Naive thymus-derived CD8-positive, alpha-beta T cell (primary cell): ENCODE measurements around the gene RPRD2. TPM values are rescaled to one million over a fixed set of nuclear protein-coding genes. Genes with fewer than 3 reads are reported as not detected.
"Not testable (repeated sequence)": the region's sequence is repeated elsewhere in the genome, so short reads cannot be mapped to it uniquely, and the experiment has no call there.

Experiments
- ATAC-seq, 2 donors: fragments of 150-1000 bp; cut with Tn5 transposase in 1 of 2; sonication (Bioruptor Pico), chemical (Tn5 transposase) in 1 of 2; 1 replicate in 1 of 2; 2 replicates in 1 of 2; pipeline ENCODE4 v1.10.0; 2021; ENCODE audit warnings: mild to moderate bottlenecking in 2 of 2, moderate library complexity in 2 of 2
- POLR2A ChIA-PET: fragments of 350-600 bp; sonication (Branson Sonifier 250); formaldehyde crosslinking; loops from one replicate; lab custom pipeline; 2021; ENCODE audit warnings: antibody characterized with exemption; lab: Charles Lee
- DNase-seq, 10 donors: peaks; one replicate each; pipeline versions ENCODE4 v3.0.0 to v3.0.0-alpha.2; 2020 to 2022
- H3K27ac Mint-ChIP-seq, 10 donors: one replicate each; pipeline ENCODE4 v1.8.0; 2020 to 2022; ENCODE audit warnings: mild to moderate bottlenecking in 10 of 10, mixed read lengths in 10 of 10, moderate library complexity in 4 of 10, inconsistent platforms in 1 of 10
- H3K27me3 Mint-ChIP-seq, 5 donors: one replicate each; pipeline ENCODE4 v1.8.0; 2021 to 2022; ENCODE audit warnings: mixed read lengths in 5 of 5
- H3K36me3 Mint-ChIP-seq, 3 donors: one replicate each; pipeline ENCODE4 v1.8.0; 2020 to 2022; ENCODE audit warnings: mixed read lengths in 3 of 3, mild to moderate bottlenecking in 2 of 3, inconsistent platforms in 1 of 3
- H3K4me1 Mint-ChIP-seq, 4 donors: one replicate each; pipeline ENCODE4 v1.8.0; 2021 to 2022; ENCODE audit warnings: mixed read lengths in 4 of 4
- H3K4me3 Mint-ChIP-seq, 10 donors: one replicate each; pipeline ENCODE4 v1.8.0; 2020 to 2022; ENCODE audit warnings: mild to moderate bottlenecking in 10 of 10, mixed read lengths in 10 of 10, moderate library complexity in 6 of 10, inconsistent platforms in 1 of 10
- H3K9me3 Mint-ChIP-seq, 9 donors: one replicate each; pipeline ENCODE4 v1.8.0; 2020 to 2022; ENCODE audit warnings: mixed read lengths in 9 of 9, mild to moderate bottlenecking in 3 of 9, inconsistent platforms in 1 of 9, moderate library complexity in 1 of 9
- polyA plus RNA-seq, 3 donors: library from polyadenylated mRNA; unstranded; fragments of 300-500 nt; fragmentation: Illumina TruSeq; gene quantifications; one replicate each; pipeline ENCODE4 v1.2.3, GENCODE V29; 2021
- total RNA-seq, 8 experiments: library from RNA in 2 of 8; stranded (reverse) in 2 of 8; gene quantifications; one replicate each; pipeline ENCODE4 v1.2.3 and lab custom pipeline; 2021 to 2026

RPRD2 gene
- total RNA-seq (10 to 100 TPM; 64.1 to 65.1 TPM), polyA plus RNA-seq (10 to 100 TPM; 22.5 to 40.5 (median 31.6) TPM), total RNA-seq (lab: John Stamatoyannopoulos, UW) (22.4 to 77.8 (median 67.0) reads per million in 6 experiments)

- ATAC-seq = peak; percentile 89 to 92
- Mint-ChIP-seq H3K36me3 (peaks cover 0 to 6% (median 0%) of the 10 kb centered on the region in 3 donors), H3K27me3 (no peaks in the 10 kb centered on the region), H3K9me3 (no peaks in the 10 kb centered on the region), H3K4me1 (peaks cover 16 to 34% (median 31%) of the 10 kb centered on the region in 4 donors), H3K27ac (peak within 1 kb of the TSS; percentile 95 to 100 (median 98)), H3K4me3 (peak within 1 kb of the TSS; percentile 86 to 100 (median 98))
- POLR2A ChIA-PET = interaction anchor here (0.6 to 3.4 kb wide), 51 partner anchors 8 to 794 kb away, joined by 3 to 39 read pairs (median 5); partner anchors contain the start of genes ANP32E, APH1A, CDC42SE1 and CIART
- DNase-seq = peak; percentile 94 to 100 (median 100)
These were observed at the start of gene RPRD2 for GRCh38 chr1:150363426-150364230. Gene RPRD2 (plus strand): TSS chr1:150364147. CDS start chr1:150364715, 568 bp downstream.

DNA sequence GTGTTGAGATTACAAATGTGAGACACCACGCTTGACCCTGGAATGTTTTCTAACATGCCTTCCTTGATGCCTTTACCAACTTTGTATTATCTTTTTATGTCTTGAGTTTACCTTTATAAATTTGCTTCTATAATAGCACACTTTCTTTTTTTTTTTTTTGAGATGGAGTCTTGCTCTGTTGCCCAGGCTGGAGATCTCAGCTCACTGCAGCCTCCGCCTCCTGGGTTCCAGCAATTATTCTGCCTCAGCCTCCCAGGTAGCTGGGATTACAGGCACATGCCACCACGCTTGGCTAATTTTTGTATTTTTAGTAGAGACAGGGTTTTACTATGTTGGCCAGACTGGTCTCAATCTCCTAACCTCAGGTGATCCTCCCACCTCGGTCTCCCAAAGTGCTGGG lies 49.3 kb upstream of the RPRD2 start:
- peak overlapping the region in 1 of 10 donors; percentile 49 for H3K27ac Mint-ChIP-seq
- not testable (repeated sequence) for H3K36me3 Mint-ChIP-seq, H3K4me3 Mint-ChIP-seq, ATAC-seq, DNase-seq, H3K9me3 Mint-ChIP-seq, H3K4me1 Mint-ChIP-seq, H3K27me3 Mint-ChIP-seq
- POLR2A ChIA-PET = interaction anchor here (0.6 to 0.8 kb wide), 2 partner anchors 10 to 16 kb away, joined by 3 read pairs; no protein-coding TSS in a partner anchor

DNA sequence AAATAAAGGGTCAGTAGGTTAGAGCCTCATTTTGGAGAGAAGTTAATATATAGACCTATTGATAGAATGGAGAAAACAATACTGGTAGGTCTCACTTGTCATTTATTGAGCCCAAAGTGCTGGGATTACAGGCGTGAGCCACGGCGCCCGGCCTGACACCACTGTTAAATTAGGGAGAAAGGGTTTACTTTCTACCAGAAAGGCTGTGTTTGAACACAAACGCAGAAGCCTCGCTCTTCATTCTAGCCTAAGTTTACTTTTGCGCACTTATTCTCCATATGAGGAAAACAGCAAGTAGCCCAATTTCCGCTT lies 43.3 kb upstream of the RPRD2 start:
- ATAC-seq = no peak
- Mint-ChIP-seq H3K36me3 (peaks cover 0 to 21% (median 4%) of the 10 kb centered on the region in 3 donors), H3K4me1 (peaks cover 8 to 37% (median 30%) of the 10 kb centered on the region in 4 donors), H3K27ac (peak overlapping the region; percentile 97 to 100 (median 98)), H3K4me3 (peak overlapping the region; percentile 93 to 100 (median 98)), H3K9me3 (no peaks in the 10 kb centered on the region), H3K27me3 (no peaks in the 10 kb centered on the region)
- DNase-seq = no peak
- POLR2A ChIA-PET = interaction anchor here (1.5 to 4.3 kb wide), 2 partner anchors 43 to 433 kb away, joined by 3 to 39 read pairs; partner anchors contain the start of gene RPRD2

GRCh38 chr1:150321826-150322166 lies 42.2 kb upstream of the RPRD2 start:
- ATAC-seq = peak in 1 of 2 donors; percentile 7

GRCh38 chr1:150322310-150322709 lies 41.6 kb upstream of the RPRD2 start:
- H3K4me3 Mint-ChIP-seq = peak overlapping the region; percentile 93 to 100 (median 98)
- no peak for DNase-seq
- peak overlapping the region; percentile 97 to 100 (median 98) for H3K27ac Mint-ChIP-seq
- H3K4me1 Mint-ChIP-seq = peaks cover 10 to 48% (median 42%) of the 10 kb centered on the region in 4 donors
- H3K9me3 Mint-ChIP-seq = no peaks in the 10 kb centered on the region
- ATAC-seq = no peak
- peaks cover 0 to 38% (median 8%) of the 10 kb centered on the region in 3 donors for H3K36me3 Mint-ChIP-seq
- POLR2A ChIA-PET = interaction anchor here (0.6 to 4.3 kb wide), 5 partner anchors 41 to 92 kb away, joined by 3 to 39 read pairs (median 6); partner anchors contain the start of gene RPRD2
- no peaks in the 10 kb centered on the region for H3K27me3 Mint-ChIP-seq

More at GRCh38 chr1:150321826-150322166, 42.2 kb upstream of the RPRD2 start:
- Mint-ChIP-seq H3K27me3 (no peaks in the 10 kb centered on the region), H3K4me1 (peaks cover 10 to 48% (median 41%) of the 10 kb centered on the region in 4 donors), H3K9me3 (no peaks in the 10 kb centered on the region), H3K36me3 (peaks cover 0 to 33% (median 8%) of the 10 kb centered on the region in 3 donors), H3K4me3 (peak overlapping the region; percentile 93 to 100 (median 98)), H3K27ac (peak overlapping the region; percentile 97 to 100 (median 98))
- POLR2A ChIA-PET = interaction anchor here (1.5 to 4.3 kb wide), 2 partner anchors 42 to 434 kb away, joined by 3 to 39 read pairs; partner anchors contain the start of gene RPRD2
- peak in 4 of 10 donors; percentile 5 to 30 (median 14) for DNase-seq

DNA sequence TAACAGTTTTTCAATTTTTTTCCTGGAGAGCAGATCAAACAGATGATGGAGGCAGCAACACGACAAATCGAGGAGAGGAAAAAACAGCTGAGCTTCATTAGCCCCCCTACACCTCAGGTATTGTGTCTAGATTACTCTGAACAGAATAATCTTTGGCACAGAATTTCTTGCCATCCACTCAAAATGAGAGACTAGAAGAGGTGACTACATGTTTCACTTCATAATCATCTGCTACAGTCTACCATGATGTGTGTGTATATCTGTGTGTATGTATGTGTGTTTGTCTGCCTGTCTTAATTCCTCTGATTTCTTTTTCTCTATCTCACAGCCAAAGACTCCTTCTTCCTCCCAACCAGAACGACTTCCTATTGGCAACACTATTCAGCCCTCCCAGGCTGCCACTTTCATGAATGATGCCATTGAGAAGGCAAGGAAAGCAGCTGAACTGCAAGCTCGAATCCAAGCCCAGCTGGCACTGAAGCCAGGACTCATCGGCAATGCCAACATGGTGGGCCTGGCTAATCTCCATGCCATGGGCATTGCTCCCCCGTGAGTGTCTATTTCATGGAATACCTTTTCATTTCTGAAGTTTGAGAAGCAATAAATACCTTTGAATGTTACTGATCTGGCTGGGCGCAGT lies 31.2 kb upstream of the RPRD2 start:
- DNase-seq = no peak
- ATAC-seq = no peak
- no peaks in the 10 kb centered on the region for H3K9me3 Mint-ChIP-seq
- peaks cover 5 to 13% (median 7%) of the 10 kb centered on the region in 4 donors for H3K4me1 Mint-ChIP-seq
- no peaks in the 10 kb centered on the region for H3K27me3 Mint-ChIP-seq
- POLR2A ChIA-PET = no interaction called here
- H3K4me3 Mint-ChIP-seq = no peak overlapping the region
- peak overlapping the region in 3 of 10 donors; percentile 31 to 68 (median 40) for H3K27ac Mint-ChIP-seq
- peaks cover 0 to 96% (median 34%) of the 10 kb centered on the region in 3 donors for H3K36me3 Mint-ChIP-seq

DNA sequence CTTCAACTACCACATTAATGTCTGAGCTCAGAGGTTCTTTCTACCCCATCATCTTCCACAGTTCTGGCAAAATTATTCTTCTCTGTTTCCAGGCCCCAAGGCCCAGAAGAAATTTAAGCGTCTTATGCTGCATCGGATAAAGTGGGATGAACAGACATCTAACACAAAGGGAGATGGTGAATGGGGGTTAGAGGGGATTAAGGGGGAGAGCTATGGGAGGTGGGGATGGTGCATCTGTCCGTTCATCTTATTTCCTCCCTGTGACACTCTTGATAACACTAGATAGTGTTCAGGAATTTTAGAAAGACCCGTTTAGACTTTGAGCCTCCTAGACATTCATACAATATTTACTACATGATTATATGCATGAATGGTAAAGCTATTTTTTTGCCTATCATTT lies 17.6 kb upstream of the RPRD2 start:
- DNase-seq (no peak), ATAC-seq (no peak)
- H3K27me3 Mint-ChIP-seq = no peaks in the 10 kb centered on the region
- no peaks in the 10 kb centered on the region for H3K9me3 Mint-ChIP-seq
- peaks cover 0 to 90% (median 28%) of the 10 kb centered on the region in 3 donors for H3K36me3 Mint-ChIP-seq
- no peak overlapping the region for H3K4me3 Mint-ChIP-seq
- H3K4me1 Mint-ChIP-seq = no peaks in the 10 kb centered on the region
- H3K27ac Mint-ChIP-seq = peak overlapping the region in 4 of 10 donors; percentile 16 to 48 (median 47)
- POLR2A ChIA-PET = interaction anchor here (0.7 to 1.6 kb wide), 3 partner anchors 9 to 18 kb away, joined by 3 to 6 read pairs (median 5); partner anchors contain the start of gene RPRD2

GRCh38 chr1:150352866-150353265 lies 11.1 kb upstream of the RPRD2 start:
- H3K27ac Mint-ChIP-seq = peak overlapping the region in 5 of 10 donors; percentile 8 to 68 (median 60)
- POLR2A ChIA-PET = no interaction called here
- DNase-seq = no peak
- no peaks in the 10 kb centered on the region for H3K9me3 Mint-ChIP-seq
- ATAC-seq = no peak
- peaks cover 0 to 76% (median 17%) of the 10 kb centered on the region in 3 donors for H3K36me3 Mint-ChIP-seq
- no peak overlapping the region for H3K4me3 Mint-ChIP-seq
- H3K27me3 Mint-ChIP-seq = no peaks in the 10 kb centered on the region
- H3K4me1 Mint-ChIP-seq = peaks cover 0 to 3% (median 0%) of the 10 kb centered on the region in 4 donors

DNA sequence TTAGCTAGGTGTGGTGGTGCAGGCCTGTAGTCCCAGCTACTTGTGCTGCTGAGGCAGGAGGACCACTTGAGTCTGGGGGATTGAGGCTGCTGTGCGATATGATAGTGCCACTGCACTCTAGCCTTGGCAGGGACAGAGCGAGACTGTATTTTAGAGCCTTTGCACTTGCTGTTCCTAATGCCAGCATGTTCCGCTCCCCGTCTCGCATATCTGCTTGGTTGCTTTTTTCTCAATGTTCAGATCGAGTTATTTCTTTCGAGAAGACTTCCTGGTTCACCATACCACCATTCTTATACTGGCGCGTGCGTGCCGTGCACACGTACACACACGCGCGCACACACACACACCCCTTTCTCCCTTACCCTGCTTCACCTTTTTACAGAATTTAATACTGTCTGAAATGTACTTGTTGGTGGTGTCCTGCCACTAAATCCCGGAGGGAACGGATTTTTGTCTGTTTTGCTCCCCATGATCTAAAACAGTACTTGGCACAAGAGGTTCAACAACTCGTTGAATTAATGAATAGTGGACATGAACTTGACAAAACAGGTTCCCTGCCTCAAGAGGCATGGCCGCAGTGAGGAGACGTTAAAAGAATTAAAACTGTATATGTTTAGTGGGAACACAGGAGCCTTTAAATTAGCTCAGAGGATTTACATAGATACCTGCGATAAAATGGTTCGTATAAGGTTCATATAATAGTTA lies 1.1 kb upstream of the RPRD2 start:
- peak in 5 of 10 donors; percentile 11 to 76 (median 23) for DNase-seq
- peak overlapping the region; percentile 86 to 100 (median 98) for H3K4me3 Mint-ChIP-seq
- no peaks in the 10 kb centered on the region for H3K27me3 Mint-ChIP-seq
- H3K4me1 Mint-ChIP-seq = peaks cover 15 to 31% (median 27%) of the 10 kb centered on the region in 4 donors
- H3K27ac Mint-ChIP-seq = peak overlapping the region; percentile 95 to 100 (median 98)
- peaks cover 0 to 6% (median 2%) of the 10 kb centered on the region in 3 donors for H3K36me3 Mint-ChIP-seq
- POLR2A ChIA-PET = interaction anchor here (0.6 to 3.4 kb wide), 21 partner anchors 12 to 794 kb away, joined by 3 to 39 read pairs (median 7); partner anchors contain the start of genes ANP32E, APH1A, FALEC and MCL1
- no peaks in the 10 kb centered on the region for H3K9me3 Mint-ChIP-seq
- peak in 1 of 2 donors; percentile 3 for ATAC-seq

- H3K4me1 Mint-ChIP-seq = peaks cover 16 to 37% (median 35%) of the 10 kb centered on the region in 4 donors
- peak; percentile 54 to 55 for ATAC-seq
- H3K36me3 Mint-ChIP-seq = peaks cover 0 to 6% (median 0%) of the 10 kb centered on the region in 3 donors
- peak overlapping the region; percentile 86 to 100 (median 98) for H3K4me3 Mint-ChIP-seq
- peak overlapping the region; percentile 95 to 100 (median 98) for H3K27ac Mint-ChIP-seq
- POLR2A ChIA-PET = interaction anchor here (0.6 to 3.4 kb wide), 50 partner anchors 9 to 794 kb away, joined by 3 to 39 read pairs (median 5); partner anchors contain the start of genes ANP32E, APH1A, CDC42SE1 and CIART
- no peaks in the 10 kb centered on the region for H3K9me3 Mint-ChIP-seq
- no peaks in the 10 kb centered on the region for H3K27me3 Mint-ChIP-seq
- peak; percentile 74 to 91 (median 81) for DNase-seq
These were observed 470 bp downstream of the RPRD2 start for GRCh38 chr1:150364231-150365003.

GRCh38 chr1:150365941-150366340 lies 2.0 kb downstream of the RPRD2 start:
- H3K4me3 Mint-ChIP-seq = peak overlapping the region; percentile 86 to 100 (median 98)
- POLR2A ChIA-PET = interaction anchor here (0.5 to 3.1 kb wide), 5 partner anchors 12 to 264 kb away, joined by 3 to 17 read pairs (median 3); partner anchors contain the start of genes ANP32E, ENSA and TARS2
- H3K27me3 Mint-ChIP-seq = no peaks in the 10 kb centered on the region
- peak in 2 of 10 donors; percentile 5 to 16 for DNase-seq
- no peaks in the 10 kb centered on the region for H3K9me3 Mint-ChIP-seq
- H3K27ac Mint-ChIP-seq = peak overlapping the region; percentile 95 to 100 (median 98)
- peaks cover 0 to 6% (median 2%) of the 10 kb centered on the region in 3 donors for H3K36me3 Mint-ChIP-seq
- peaks cover 17 to 49% (median 47%) of the 10 kb centered on the region in 4 donors for H3K4me1 Mint-ChIP-seq
- ATAC-seq = no peak
